GM21526 (cell line): Measurements from ENCODE around the gene ARMC9.

ENCODE experiments used
- ATAC-seq: cut with Tn5 transposase; IDR thresholded peaks from one replicate; pipeline ENCODE4 v1.9.1; 2021; ENCODE audit warnings: moderate library complexity; ENCODE audit not compliant: unreplicated experiment, low FRiP score

The ARMC9 gene

GRCh38 chr2:231376857-231377256 is 178.4 kb downstream of the ARMC9 start:
- no peak for ATAC-seq

GRCh38 chr2:231378026-231378722 is 179.7 kb downstream of the ARMC9 start:
- ATAC-seq: no peak

GRCh38 chr2:231379266-231380215 is 181.1 kb downstream of the ARMC9 start:
- no peak for ATAC-seq

GRCh38 chr2:231380307-231380706 is 181.9 kb downstream of the ARMC9 start:
- ATAC-seq: no peak

GRCh38 chr2:231380991-231381847 is 182.8 kb downstream of the ARMC9 start:
- no peak for ATAC-seq

GRCh38 chr2:231382116-231382515 is 183.7 kb downstream of the ARMC9 start:
- ATAC-seq: no peak

GRCh38 chr2:231383416-231384108 is 185.1 kb downstream of the ARMC9 start:
- ATAC-seq: no peak

GRCh38 chr2:231384109-231384435 is 185.6 kb downstream of the ARMC9 start:
- ATAC-seq: no peak

GRCh38 chr2:231384970-231385369 is 186.5 kb downstream of the ARMC9 start:
- ATAC-seq: no peak

- no peak for ATAC-seq
Observed at GRCh38 chr2:231385429-231385828, 187.0 kb downstream of the ARMC9 start.

GRCh38 chr2:231386446-231386845 is 188.0 kb downstream of the ARMC9 start:
- no peak for ATAC-seq

GRCh38 chr2:231387904-231388724 is 189.7 kb downstream of the ARMC9 start:
- no peak for ATAC-seq

GRCh38 chr2:231388725-231389346 is 190.4 kb downstream of the ARMC9 start:
- no peak for ATAC-seq

GRCh38 chr2:231390667-231391066 is 192.2 kb downstream of the ARMC9 start:
- no peak for ATAC-seq

GRCh38 chr2:231391981-231392380 is 193.6 kb downstream of the ARMC9 start:
- no peak for ATAC-seq

- no peak for ATAC-seq
Observed at GRCh38 chr2:231392431-231393148, 194.2 kb downstream of the ARMC9 start.

- ATAC-seq: no peak
Observed at GRCh38 chr2:231393149-231394131, 195.0 kb downstream of the ARMC9 start.
